OCI-LY7 (cell line): Measurements from ENCODE around the gene PRDM5. TPM values are rescaled to one million over a fixed set of nuclear protein-coding genes. Genes with fewer than 3 reads are reported as not detected.
A peak's percentile ranks its signal among the peaks of the same experiment; 100 is the strongest.

Source experiments
- BruUV-seq: library from RNA; stranded (reverse); fragments of 400-500 nt; replicated peaks from 2 replicates; lab custom pipeline; 2021; lab: Mats Ljungman, UMichigan
- CTCF ChIA-PET: fragments of 300-600 bp; sonication (Branson Sonifier 250); formaldehyde crosslinking; loops from one replicate; lab custom pipeline; 2022; ENCODE audit warnings: antibody characterized with exemption; ENCODE audit not compliant: unreplicated experiment; lab: Charles Lee
- POLR2A ChIA-PET: fragments of 300-600 bp; sonication (Branson Sonifier 250); formaldehyde crosslinking; loops from one replicate; lab custom pipeline; 2022; ENCODE audit warnings: antibody characterized with exemption; lab: Charles Lee
- DNase-seq: peaks from one replicate; pipeline ENCODE4 v3.0.0-alpha.2; 2015; ENCODE audit warnings: low spot score
- H2AFZ ChIP-seq: fragments of 200-600 bp; sonication (generic), shearing (Covaris generic); 2 replicates; pipeline ENCODE4 v1.6.1; 2014; ENCODE audit warnings: mild to moderate bottlenecking, antibody characterized with exemption, low read length, moderate library complexity
- H3K27ac ChIP-seq: fragments of 200-600 bp; sonication (generic); 2 replicates; pipeline ENCODE4 v1.5.1; 2014; ENCODE audit warnings: mixed run types, low read depth, mild to moderate bottlenecking, moderate library complexity, low read length, inconsistent platforms; ENCODE audit not compliant: poor library complexity, severe bottlenecking
- H3K36me3 ChIP-seq: fragments of 200-600 bp; sonication (generic); 2 replicates; pipeline ENCODE4 v1.6.1; 2014; ENCODE audit warnings: mild to moderate bottlenecking, antibody characterized with exemption, low read length, moderate library complexity, mixed read lengths; ENCODE audit not compliant: insufficient read depth
- H3K4me1 ChIP-seq: fragments of 200-600 bp; sonication (generic); 2 replicates; pipeline ENCODE4 v1.5.1; 2014; ENCODE audit warnings: mild to moderate bottlenecking, low read length; ENCODE audit not compliant: insufficient read depth, poor library complexity, severe bottlenecking
- H3K4me2 ChIP-seq: fragments of 200-600 bp; sonication (generic); 2 replicates; pipeline ENCODE4 v1.6.1; 2014; ENCODE audit warnings: mild to moderate bottlenecking, low read length
- H3K4me3 ChIP-seq: fragments of 200-600 bp; sonication (generic); 2 replicates; pipeline ENCODE4 v1.5.1; 2014; ENCODE audit warnings: mild to moderate bottlenecking, low read depth, low read length; ENCODE audit not compliant: poor library complexity, severe bottlenecking
- H3K79me2 ChIP-seq: fragments of 200-600 bp; sonication (generic); 2 replicates; pipeline ENCODE4 v1.6.1; 2016; ENCODE audit warnings: low read depth, mild to moderate bottlenecking, low read length, moderate library complexity, mixed read lengths; ENCODE audit not compliant: insufficient read depth
- H3K9me2 ChIP-seq: fragments of 200-600 bp; sonication (generic); 2 replicates; pipeline ENCODE4 v1.6.1; 2016; ENCODE audit warnings: mild to moderate bottlenecking, low read length, mixed read lengths; ENCODE audit not compliant: insufficient read depth
- H3K9me3 ChIP-seq: fragments of 200-600 bp; sonication (generic); 2 replicates; pipeline ENCODE4 v1.6.1; 2014; ENCODE audit warnings: mild to moderate bottlenecking, mixed run types, low read length, mixed read lengths
- H4K20me1 ChIP-seq: fragments of 200-600 bp; sonication (generic); 2 replicates; pipeline ENCODE4 v1.6.1; 2014; ENCODE audit warnings: mild to moderate bottlenecking, antibody characterized with exemption, low read length, moderate library complexity, mixed read lengths; ENCODE audit not compliant: insufficient read depth
- EZH2phosphoT487 ChIP-seq: fragments of 200-600 bp; sonication (generic); IDR thresholded peaks from 2 replicates; pipeline ENCODE4 v1.6.1; 2018; ENCODE audit warnings: low read depth, borderline replicate concordance, mild to moderate bottlenecking, mixed run types, antibody characterized with exemption, low read length, moderate library complexity, mixed read lengths
- intact Hi-C: fragments of 100-400 bp; cut with micrococcal nuclease; formaldehyde crosslinking; loops from one replicate; pipeline ENCODE4 v1.10.0; 2022; ENCODE audit not compliant: unreplicated experiment
- total RNA-seq, 2 experiments: library from RNA; depleted of rRNA in 1 of 2; stranded (reverse); fragments of >200 nt in 1 of 2; shearing (Covaris generic) in 1 of 2; gene quantifications; 2 replicates each; pipeline ENCODE4 v1.2.3, GENCODE V29; 2014 to 2022
- TF ChIP-seq, protein P1 (sequence below): fragments of 200-600 bp; sonication (generic); conservative IDR thresholded peaks from 2 replicates; pipeline ENCODE4 v1.5.1; 2014; ENCODE audit warnings: mild to moderate bottlenecking, antibody characterized with exemption, low read length, moderate library complexity, mixed read lengths

PRDM5 gene
- total RNA-seq, 2 experiments from 2014 or later: 0.22 to 0.76 TPM

DNA sequence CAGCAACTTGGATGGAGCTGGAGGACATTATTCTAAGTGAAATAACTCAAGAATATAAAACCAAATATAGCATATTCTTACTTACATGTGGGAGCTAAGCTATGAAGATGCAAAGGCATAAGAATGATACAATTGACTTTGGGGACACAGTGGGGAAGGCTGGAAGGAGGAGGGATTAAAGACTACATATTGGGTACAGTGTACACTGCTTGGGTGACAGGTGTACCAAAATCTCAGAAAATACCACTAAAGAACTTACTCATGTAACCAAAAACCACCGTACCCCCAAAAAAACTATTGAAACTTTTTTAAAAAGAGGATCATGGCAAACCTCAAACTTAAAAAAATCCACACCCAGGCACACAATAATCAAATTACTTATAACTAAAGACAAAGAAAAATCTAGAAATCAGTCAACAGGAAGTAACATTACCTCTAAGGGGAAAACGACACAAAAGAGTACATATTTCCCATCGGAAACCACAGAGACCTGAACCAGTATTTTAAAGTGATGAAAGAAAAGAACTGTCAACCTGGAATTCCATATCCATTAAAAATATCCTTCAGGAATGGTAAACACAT, 241.8 kb downstream of the PRDM5 start:
- Histone ChIP-seq H3K27ac (no peak overlapping the region), H3K79me2 (no peaks in the 10 kb centered on the region), H4K20me1 (no peaks in the 10 kb centered on the region), H3K4me1 (no peaks in the 10 kb centered on the region), H3K9me3 (no peaks in the 10 kb centered on the region), H3K36me3 (no peaks in the 10 kb centered on the region), H3K4me3 (no peak overlapping the region), H3K9me2 (no peaks in the 10 kb centered on the region), H3K4me2 (no peak overlapping the region), H2AFZ (no peak overlapping the region)
- CTCF ChIA-PET: no interaction called here
- POLR2A ChIA-PET: no interaction called here
- TF ChIP-seq, protein P1, sequence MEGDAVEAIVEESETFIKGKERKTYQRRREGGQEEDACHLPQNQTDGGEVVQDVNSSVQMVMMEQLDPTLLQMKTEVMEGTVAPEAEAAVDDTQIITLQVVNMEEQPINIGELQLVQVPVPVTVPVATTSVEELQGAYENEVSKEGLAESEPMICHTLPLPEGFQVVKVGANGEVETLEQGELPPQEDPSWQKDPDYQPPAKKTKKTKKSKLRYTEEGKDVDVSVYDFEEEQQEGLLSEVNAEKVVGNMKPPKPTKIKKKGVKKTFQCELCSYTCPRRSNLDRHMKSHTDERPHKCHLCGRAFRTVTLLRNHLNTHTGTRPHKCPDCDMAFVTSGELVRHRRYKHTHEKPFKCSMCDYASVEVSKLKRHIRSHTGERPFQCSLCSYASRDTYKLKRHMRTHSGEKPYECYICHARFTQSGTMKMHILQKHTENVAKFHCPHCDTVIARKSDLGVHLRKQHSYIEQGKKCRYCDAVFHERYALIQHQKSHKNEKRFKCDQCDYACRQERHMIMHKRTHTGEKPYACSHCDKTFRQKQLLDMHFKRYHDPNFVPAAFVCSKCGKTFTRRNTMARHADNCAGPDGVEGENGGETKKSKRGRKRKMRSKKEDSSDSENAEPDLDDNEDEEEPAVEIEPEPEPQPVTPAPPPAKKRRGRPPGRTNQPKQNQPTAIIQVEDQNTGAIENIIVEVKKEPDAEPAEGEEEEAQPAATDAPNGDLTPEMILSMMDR: no peak
- TF ChIP-seq EZH2phosphoT487: no peak
- BruUV-seq: no TSS peak
- intact Hi-C loops: no loop called here
- DNase-seq: no peak

DNA sequence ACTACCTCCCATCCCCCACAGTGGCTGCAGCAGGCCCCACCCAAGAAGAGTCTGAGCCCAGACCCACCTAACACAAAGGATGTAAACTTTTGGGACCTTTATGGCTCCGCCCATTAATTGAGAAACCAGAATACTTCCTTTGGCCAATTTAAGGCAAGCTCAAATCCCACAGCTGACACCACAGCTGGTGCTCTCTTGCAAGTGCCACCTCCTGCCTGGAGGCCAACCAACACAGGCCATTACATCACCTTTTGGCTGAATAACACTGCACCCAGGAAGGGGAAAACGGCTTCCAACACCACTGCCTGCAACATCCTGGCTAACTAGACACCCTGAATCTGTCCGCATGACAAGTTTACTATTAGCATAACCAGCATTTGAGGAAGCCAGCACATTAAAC, 248.8 kb downstream of the PRDM5 start:
- Histone ChIP-seq H3K27ac (no peak overlapping the region), H2AFZ (no peak overlapping the region), H3K4me3 (no peak overlapping the region), H3K9me3 (0 out of 2 replicates have a peak, but pooled peaks cover 6% of the 10 kb centered on the region), H3K4me2 (no peak overlapping the region), H3K4me1 (no peaks in the 10 kb centered on the region), H3K36me3 (no peaks in the 10 kb centered on the region), H3K9me2 (no peaks in the 10 kb centered on the region), H3K79me2 (no peaks in the 10 kb centered on the region), H4K20me1 (no peaks in the 10 kb centered on the region)
- POLR2A ChIA-PET: no interaction called here
- CTCF ChIA-PET: no interaction called here
- intact Hi-C loops: no loop called here
- TF ChIP-seq, protein P1: no peak
- TF ChIP-seq EZH2phosphoT487: no peak
- BruUV-seq: no TSS peak
- no peak for DNase-seq

DNA sequence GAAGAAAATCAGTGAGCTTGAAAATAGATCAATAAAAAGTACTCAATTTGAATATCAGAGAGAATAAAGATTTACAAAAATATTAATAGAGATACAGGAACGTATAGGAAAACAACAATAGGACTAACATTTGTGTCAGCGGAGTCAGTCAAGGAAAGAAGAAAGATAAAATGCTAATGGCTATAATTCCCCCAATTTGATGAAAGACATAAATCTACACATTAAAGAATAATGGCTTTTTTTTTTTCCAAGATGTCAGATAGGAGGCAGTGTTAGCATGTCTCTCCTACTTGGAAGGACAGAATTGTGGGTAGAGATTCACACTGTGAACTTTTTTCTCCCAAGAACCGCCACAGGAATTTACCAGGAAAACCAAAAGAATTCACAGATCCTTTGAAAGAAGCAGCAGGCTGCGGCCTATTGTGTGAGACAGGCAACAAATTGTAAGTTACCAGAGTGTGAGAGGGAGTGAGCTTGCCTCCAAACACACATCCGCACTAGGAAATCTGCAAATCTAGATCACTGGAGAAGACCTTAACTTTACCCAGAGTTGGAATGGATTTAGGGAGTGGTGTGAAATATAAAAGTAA, 249.9 kb downstream of the PRDM5 start:
- H3K9me2 ChIP-seq: no peaks in the 10 kb centered on the region
- BruUV-seq: no TSS peak
- no peak overlapping the region for H3K4me2 ChIP-seq
- ChIA-PET POLR2A (no interaction called here), CTCF (no interaction called here)
- no peaks in the 10 kb centered on the region for H4K20me1 ChIP-seq
- H3K4me1 ChIP-seq: no peaks in the 10 kb centered on the region
- H3K79me2 ChIP-seq: no peaks in the 10 kb centered on the region
- TF ChIP-seq, protein P1: 0 out of 2 replicates have a peak, but pooled peaks have one; percentile 12
- no peak for TF ChIP-seq EZH2phosphoT487
- H3K27ac ChIP-seq: no peak overlapping the region
- no peaks in the 10 kb centered on the region for H3K36me3 ChIP-seq
- H3K9me3 ChIP-seq: 0 out of 2 replicates have a peak, but pooled peaks cover 6% of the 10 kb centered on the region
- DNase-seq: no peak
- no peak overlapping the region for H2AFZ ChIP-seq
- no peak overlapping the region for H3K4me3 ChIP-seq
- intact Hi-C loops: no loop called here
